ENCODE data around the gene SERPINB12. TPM values are rescaled to one million over a fixed set of nuclear protein-coding genes. Genes with fewer than 3 reads are reported as not detected.

Gene SERPINB12
- total and polyA plus RNA-seq, 10 of the 15 experiments (the other 5 are each of a cell fraction or from before 2014, with no cell fraction given), result not detected

GRCh38 chr18:63575681-63576080 lies 33.5 kb downstream of the SERPINB12 start:
- intact Hi-C loops (cut with micrococcal nuclease; ENCODE audit: unreplicated experiment) (loop anchor here (5.0 kb wide), 1 partner anchor 272 kb away; no protein-coding TSS in a partner anchor), in situ Hi-C loops (cut with MboI) (no loop called here)
- CTCF ChIA-PET, result interaction anchor here (0.6 to 8.7 kb wide), 6 partner anchors 8 to 68 kb away, joined by 3 to 237 read pairs (median 24); no protein-coding TSS in a partner anchor
- Histone ChIP-seq H4K20me1 (ENCODE audit: control insufficient read depth, insufficient read depth) (no peaks in the 10 kb centered on the region), H3K4me2 (ENCODE audit: control insufficient read depth, insufficient read depth) (no peak overlapping the region), H3K9me3 (replicated peaks; ENCODE audit: control insufficient read depth, insufficient read depth, low read length) (no peaks in the 10 kb centered on the region), H3K27me3 (replicated peaks in 1 of 2; ENCODE audit: control insufficient read depth in 2 of 2, insufficient read depth in 2 of 2, low read length in 1 of 2) (no peaks in the 10 kb centered on the region; a peak in 1 of 4 replicates), H3K27ac (ENCODE audit: control insufficient read depth, insufficient read depth) (no peak overlapping the region), H3K36me3 (ENCODE audit: control insufficient read depth in 2 of 2, insufficient read depth in 2 of 2, low read length in 1 of 2) (no peaks in the 10 kb centered on the region), H3K79me2 (ENCODE audit: control insufficient read depth, insufficient read depth, low read length) (no peaks in the 10 kb centered on the region), H3K4me3 (no peak overlapping the region), H2AFZ (ENCODE audit: control insufficient read depth, low read depth, low read length) (no peak overlapping the region), H3K9ac (ENCODE audit: control insufficient read depth, insufficient read depth, low read length) (no peak overlapping the region), H3K4me1 (ENCODE audit: control insufficient read depth, insufficient read depth, low read length) (no peaks in the 10 kb centered on the region)
- no TSS peak for BruUV-seq (replicated peaks)
- FAIRE-seq, result no peak
- SMC1A ChIA-PET (ENCODE audit: uncharacterized antibody, unreplicated experiment), result interaction anchor here (0.9 to 6.1 kb wide), 3 partner anchors 9 to 58 kb away, joined by 3 to 130 read pairs (median 7); no protein-coding TSS in a partner anchor
- TF ChIP-seq IRF3 (IDR thresholded peaks at IDR 0.05) (no peak), SMARCA5 (IDR thresholded peaks at IDR 0.05) (no peak), CHD4 (IDR thresholded peaks at IDR 0.05) (no peak), ZBTB33 (IDR thresholded peaks at IDR 0.05) (no peak), NFXL1 (IDR thresholded peaks at IDR 0.05; ENCODE audit: borderline replicate concordance) (no peak), CBFB (IDR thresholded peaks at IDR 0.05; ENCODE audit: low read depth) (no peak), FOS (IDR thresholded peaks at IDR 0.05; ENCODE audit: borderline replicate concordance, extremely low read depth, insufficient read length) (no peak), MEF2B (IDR thresholded peaks at IDR 0.05; ENCODE audit: partially characterized antibody, poor library complexity, severe bottlenecking) (no peak), SKIL (IDR thresholded peaks at IDR 0.05; ENCODE audit: low read depth, poor library complexity, severe bottlenecking) (no peak), MXI1 (IDR thresholded peaks at IDR 0.05; ENCODE audit: low read depth, low read length) (no peak), ZNF24 (IDR thresholded peaks at IDR 0.05) (no peak), CBX3 (IDR thresholded peaks at IDR 0.05; ENCODE audit: borderline replicate concordance, low read depth) (no peak), POLR2A (IDR thresholded peaks at IDR 0.05; ENCODE audit: low read depth, low read length) (no peak), ZNF622 (IDR thresholded peaks at IDR 0.05) (no peak), SMC3 (IDR thresholded peaks at IDR 0.05; ENCODE audit: borderline replicate concordance, low read length) (no peak)
- RAD21 ChIA-PET (ENCODE audit: unreplicated experiment), result interaction anchor here (1.0 to 8.8 kb wide), 2 partner anchors 60 to 100 kb away, joined by 3 to 149 read pairs; no protein-coding TSS in a partner anchor
- no peak for DNase-seq (ENCODE audit: low read depth, low spot score)
- POLR2A ChIA-PET, result no interaction called here
- ATAC-seq, result no peak

Measured in GM12878 (cell line).